ENCODE results near the gene ITIH1.

DNA sequence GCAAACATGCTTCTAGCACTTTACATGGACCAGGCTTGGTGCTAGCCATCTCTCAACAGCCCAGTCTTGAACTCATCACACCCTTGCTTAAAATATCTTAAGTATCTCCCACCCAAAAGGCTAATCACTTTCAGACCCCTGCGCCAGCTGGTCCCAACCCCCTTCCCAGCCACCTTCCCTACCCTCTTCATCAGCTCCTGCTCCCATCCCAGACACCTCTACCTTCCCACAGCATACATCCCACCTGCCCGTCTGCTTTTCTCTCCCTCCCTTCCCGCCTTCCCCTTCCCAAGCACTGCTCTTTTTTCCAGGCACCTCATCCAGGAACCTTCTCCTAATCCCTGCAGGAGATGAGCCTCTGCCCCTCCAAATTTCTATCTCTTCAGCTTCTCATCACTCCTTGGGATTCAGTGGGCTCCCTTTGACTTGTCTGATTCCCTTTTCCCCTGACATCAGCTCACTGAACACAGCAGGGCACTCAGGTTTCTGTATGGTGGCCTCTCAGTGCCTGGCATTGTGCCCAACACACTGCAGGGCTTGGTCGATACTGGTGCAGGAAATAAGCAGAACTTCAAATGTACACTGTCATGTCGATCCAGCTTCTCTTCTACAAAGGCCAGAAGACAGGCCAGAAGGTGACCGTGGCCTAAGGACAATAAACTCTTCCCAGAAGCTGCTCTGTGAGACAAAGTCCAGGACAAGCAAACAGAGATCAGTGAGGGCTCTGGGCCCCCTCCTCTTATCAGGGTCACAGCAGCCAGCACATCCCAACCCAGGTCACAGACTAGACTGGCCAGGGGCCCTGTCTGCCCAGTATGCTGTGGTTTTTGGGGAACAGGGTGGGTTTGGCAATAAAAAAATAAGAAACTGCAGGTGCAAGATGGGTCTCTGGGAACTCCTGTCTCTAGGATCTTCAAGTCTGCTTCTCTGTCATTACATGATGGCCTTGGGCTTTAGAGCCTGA is 2.2 kb upstream of the ITIH1 start:
- TF ChIP-seq ZNF274 (IDR thresholded peaks at IDR 0.05; ENCODE audit: borderline replicate concordance, low read depth, low read length) (no peak), TCF7L2 (IDR thresholded peaks at IDR 0.05; ENCODE audit: low read depth, low read length) (no peak)
- TF ChIP-seq, protein P1, sequence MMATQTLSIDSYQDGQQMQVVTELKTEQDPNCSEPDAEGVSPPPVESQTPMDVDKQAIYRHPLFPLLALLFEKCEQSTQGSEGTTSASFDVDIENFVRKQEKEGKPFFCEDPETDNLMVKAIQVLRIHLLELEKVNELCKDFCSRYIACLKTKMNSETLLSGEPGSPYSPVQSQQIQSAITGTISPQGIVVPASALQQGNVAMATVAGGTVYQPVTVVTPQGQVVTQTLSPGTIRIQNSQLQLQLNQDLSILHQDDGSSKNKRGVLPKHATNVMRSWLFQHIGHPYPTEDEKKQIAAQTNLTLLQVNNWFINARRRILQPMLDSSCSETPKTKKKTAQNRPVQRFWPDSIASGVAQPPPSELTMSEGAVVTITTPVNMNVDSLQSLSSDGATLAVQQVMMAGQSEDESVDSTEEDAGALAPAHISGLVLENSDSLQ (IDR thresholded peaks at IDR 0.05): no peak
